DLD1 (cell line): ENCODE measurements around the gene NEB.
"Not testable (repeated sequence)": the region's sequence is repeated elsewhere in the genome, so short reads cannot be mapped to it uniquely, and the experiment has no call there.

Experiments used
- in situ Hi-C: cut with HindIII; loops from 2 replicates; pipeline ENCODE4 v1.10.0; 2017; ENCODE audit warnings: low sequenced_read_pairs

The NEB gene

GRCh38 chr2:151711025-151711424, 23.3 kb downstream of the NEB start:
- in situ Hi-C loops: no loop called here

- in situ Hi-C loops: no loop called here
Observed at GRCh38 chr2:151708788-151709187, 25.5 kb downstream of the NEB start.

- in situ Hi-C loops: no loop called here
Observed at GRCh38 chr2:151707857-151708256, 26.4 kb downstream of the NEB start.

GRCh38 chr2:151704480-151704961, 29.8 kb downstream of the NEB start:
- in situ Hi-C loops: not testable (repeated sequence)

DNA sequence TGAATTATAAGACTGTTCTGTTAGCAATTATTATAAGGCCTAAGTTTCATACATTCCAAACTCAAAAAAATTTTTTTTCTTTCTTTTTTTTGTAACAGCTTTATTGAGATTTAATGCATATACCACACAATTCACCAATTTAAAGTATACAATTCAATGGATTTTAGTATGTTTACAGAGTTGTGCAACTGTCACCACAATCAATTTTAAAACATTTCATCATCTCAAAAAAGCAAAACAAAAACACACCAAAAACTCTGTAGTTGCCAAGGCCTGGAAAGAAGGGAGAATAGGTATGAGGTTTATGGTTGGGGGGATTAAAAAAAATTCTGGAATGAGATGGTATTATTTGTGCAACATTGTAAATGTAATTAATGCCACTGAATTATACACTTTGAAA, 36.1 kb downstream of the NEB start:
- in situ Hi-C loops: not testable (repeated sequence)

DNA sequence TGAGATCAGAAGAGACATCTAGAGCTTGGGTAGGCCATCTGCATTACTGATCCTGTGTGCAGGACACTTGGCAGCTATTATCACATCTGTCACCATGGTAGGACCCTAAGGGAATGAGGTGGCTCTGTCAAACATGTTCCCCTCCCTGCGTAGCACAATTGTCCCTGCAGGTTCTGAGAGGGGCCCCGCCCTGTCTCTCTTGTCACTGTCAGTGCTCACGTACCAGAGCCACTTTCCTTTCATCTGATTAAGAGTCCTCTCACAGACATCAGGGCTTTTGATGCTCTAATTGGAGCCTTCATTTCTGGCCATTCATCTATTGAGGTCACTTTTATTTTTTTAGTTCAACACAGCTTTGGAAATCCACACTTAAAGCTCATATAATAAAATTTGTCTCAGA, 38.5 kb downstream of the NEB start:
- in situ Hi-C loops: no loop called here

- in situ Hi-C loops: no loop called here
Observed at GRCh38 chr2:151691631-151692030, 42.6 kb downstream of the NEB start.

DNA sequence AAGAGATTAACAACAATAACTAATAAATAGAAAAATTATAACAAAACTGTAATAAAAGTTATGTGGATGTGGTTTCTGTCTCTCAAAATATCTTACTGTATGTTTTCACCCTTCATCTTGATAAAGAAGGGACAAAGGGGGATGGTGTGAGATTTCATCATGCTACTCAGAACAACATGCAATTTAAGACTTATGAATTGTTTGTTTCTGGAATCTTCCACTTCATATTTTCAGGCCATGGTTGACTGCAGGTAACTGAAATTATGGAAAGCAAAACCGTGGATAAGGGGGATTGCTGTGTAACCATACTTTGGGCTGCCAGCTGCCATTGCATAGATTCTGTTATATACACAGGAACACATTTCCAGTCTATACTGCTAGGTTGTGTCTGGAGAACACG, 45.6 kb downstream of the NEB start:
- in situ Hi-C loops: no loop called here

DNA sequence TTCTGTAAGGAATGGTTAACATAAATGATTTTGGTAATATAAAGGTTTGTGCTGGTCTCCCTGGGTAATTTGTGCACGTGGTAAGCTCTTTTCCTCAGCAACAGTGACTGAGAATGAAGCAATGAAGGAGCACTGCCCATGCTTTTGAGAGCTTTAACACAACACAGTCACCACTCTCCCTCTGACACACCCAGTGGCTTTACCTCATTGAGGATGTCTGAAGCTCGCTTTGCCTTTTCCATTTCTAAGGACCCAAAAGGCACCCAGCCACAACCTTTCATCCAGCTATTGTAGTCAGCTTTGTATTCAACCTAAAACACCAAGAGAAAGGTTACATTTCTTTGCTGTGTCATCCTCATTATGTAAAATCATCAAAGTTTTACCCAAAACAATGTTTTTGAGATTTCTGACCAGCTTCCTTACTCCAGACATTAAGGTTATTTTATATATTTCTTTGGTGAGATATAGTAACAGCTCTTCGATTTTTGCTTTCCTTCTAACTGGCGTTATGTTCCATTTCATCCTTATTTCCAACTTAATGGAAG, 51.7 kb downstream of the NEB start:
- in situ Hi-C loops: no loop called here

DNA sequence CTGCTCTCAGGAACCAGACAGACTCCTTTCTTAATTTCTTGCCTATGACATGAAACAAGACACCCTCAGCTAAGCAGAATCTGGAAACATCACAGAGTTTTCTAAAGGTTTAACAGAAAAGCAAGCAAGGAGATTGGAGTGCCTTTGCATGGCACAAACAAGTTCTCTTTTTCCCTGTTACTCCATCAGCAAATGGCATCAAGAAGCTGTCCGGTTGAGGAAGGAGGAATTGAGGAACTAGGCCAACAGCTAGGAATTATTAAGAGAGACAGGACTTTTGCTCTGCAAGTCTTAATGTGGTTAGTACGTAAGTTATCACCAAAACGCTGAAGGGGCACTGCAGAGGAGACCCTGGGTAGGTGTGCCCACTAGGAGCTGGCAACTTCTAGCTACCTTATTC, 53.2 kb downstream of the NEB start:
- in situ Hi-C loops: no loop called here

- in situ Hi-C loops: no loop called here
Observed at GRCh38 chr2:151679994-151680393, 54.3 kb downstream of the NEB start.

DNA sequence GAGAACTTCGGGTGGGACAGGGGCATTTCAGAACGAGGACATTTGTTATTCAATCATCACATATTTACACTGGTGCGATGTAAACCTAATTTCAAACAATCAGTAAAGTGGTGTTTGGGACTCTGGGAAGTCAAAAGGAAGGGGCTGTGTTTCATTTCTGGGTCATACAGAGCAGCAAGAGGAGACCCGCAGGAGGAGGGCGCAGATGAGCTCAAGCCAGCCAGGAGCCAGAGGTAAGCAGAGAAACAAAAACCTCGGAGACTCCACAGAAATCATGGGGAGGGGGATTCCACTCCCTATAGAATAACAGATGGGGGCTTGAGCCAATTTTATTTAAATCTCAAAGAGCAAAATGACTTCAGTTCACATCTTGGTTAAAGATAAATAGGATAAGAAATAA, 55.4 kb downstream of the NEB start:
- in situ Hi-C loops: no loop called here

DNA sequence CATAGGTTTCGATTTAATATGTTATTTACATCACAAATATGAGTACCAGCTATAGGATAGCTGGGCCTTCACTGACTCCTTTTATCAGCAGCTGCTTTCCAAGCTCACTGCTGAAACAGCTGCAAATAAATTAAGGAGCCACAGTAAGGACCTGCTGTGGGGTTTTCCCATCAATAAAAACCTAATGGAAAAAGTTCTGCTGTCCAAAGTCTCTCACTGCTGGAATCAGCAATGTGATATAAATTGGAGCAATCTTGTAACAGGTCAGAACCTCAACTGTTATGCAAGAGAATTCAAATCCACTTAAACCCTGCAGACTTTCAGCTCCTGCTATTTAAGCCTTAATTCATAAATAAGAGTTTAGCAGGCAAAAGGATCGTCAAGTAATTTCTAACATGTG, 61.3 kb downstream of the NEB start:
- in situ Hi-C loops: no loop called here

DNA sequence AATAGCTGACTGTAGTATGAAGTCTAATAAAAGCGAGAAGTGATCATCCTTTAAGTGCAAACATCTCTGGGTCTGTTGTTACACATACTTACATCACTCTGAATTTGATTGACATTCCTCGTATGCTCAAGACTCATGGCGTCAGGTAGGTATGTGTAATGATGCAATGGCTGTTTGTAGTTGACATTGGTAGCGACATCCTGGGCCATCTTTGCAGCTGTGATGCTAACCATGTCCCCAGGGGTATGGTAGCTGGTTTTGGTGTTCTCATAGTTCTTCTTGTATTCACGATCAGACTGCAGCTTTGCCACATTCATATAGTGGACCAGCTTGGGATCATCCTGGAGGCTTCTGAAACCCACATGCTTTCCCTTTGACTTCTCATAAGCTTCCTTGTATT, 62.0 kb downstream of the NEB start:
- in situ Hi-C loops: no loop called here

DNA sequence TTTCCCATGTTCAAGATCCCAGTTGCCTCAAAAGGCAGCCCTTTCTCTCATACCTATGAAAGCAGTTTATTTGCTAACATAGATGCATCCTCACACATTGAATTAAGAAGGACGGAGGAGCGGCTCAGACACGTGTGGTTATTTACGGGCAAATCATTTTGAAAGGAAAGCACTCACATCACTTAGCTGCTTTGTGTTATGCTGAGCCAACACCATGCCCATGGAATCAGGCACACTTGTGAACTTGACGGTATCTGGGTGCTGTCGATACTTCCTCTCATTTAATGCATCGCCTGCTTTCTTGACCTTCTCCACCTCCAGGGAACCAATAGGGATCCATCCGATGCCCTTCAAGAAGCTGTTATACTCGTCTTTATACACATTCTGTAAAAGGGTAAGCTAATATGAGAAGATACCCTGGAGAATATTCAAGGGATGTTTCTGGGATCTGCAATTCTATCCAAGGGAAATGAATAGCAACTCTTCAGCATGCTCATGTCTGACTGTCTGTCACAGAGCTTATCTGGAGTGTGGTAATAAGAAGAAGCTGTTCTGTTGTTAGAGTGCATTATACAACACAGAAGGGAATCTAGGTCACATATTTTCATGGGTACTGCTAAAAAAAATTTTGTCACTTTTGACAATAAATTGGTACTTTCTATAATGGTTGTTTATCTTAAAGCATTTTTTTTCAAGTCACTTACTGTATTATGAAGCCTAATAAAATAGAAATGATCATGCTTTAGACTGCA, 63.3 kb downstream of the NEB start:
- in situ Hi-C loops: no loop called here

DNA sequence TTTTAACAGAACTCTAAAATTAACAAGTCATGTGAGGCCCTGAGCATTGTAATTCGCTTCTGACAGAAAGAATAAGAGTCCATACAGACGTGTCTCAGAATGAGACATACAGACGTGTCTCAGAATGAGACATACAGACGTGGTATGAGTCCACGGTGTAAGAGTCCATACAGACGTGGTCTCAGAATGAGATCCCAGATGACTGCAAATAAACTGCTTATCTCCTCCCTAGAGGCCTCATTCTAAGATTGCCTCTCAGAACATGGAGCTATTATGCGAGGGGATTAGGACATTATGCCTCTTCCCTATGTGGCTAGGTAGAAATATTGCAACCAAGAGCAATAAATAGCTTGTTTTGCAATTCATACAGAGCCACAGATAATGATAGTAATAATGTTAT, 63.9 kb downstream of the NEB start:
- in situ Hi-C loops: no loop called here

DNA sequence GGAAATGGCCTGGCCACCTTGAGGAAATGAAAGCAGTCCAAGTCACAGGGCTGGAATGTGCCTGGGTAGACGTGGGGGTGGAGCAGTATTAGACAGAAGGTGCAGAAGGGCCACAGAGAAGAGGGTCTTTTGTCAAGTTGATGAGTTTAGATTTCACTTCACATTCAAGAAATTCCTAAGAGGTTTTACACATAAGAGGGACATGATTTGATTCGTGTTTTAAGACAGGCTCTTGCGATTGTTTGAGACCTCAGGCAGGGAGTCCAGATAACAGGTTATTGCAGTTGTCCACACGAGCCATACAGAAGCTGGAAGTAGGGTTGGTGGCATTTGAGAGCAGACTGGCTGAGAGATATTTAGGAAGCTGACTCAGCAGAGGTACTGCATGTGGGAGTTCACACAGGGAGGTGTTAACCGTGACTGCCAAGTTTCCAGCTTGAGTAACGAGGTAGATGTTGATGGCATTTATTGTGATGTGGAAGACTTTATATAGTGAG, 64.6 kb downstream of the NEB start:
- in situ Hi-C loops: no loop called here

GRCh38 chr2:151668737-151669136, 65.5 kb downstream of the NEB start:
- in situ Hi-C loops: no loop called here

DNA sequence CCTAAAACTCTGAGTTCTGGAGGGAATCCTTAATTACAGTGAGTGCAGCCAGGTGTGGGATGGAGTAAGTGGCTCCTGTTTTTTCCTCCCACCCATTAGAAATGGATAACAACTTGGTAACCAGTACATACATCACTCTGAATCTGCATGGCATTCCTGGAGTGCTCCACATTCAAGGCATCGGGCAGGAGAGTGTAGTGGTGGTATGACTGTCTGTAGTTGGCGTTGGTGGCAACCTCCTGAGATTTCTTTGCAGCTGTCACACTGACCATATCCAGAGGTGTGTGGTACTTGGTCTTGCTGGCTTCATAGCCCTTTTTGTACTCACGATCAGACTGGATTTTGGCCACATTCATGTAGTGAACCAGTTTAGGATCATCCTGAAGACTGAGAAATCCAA, 68.3 kb downstream of the NEB start:
- in situ Hi-C loops: no loop called here

- in situ Hi-C loops: no loop called here
Observed at GRCh38 chr2:151664520-151664919, 69.8 kb downstream of the NEB start.

DNA sequence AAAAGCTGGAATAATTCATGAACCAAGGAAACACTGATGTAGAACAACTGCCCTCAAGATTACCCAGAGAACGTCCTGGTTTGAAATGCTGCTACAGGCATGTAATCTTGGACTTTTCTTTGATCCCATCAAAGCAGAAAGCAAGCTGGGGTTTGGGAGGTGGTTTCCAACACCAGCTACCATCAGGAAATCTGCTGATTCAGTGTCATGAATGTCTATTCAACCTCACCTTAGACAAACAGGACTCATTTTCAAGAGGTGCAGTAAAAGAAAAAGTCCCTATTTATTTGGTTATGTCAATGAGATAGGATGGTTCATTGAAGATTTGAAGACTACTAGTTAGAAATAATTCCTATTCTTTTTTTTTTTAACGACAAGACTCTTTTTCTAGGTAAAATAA, 72.7 kb downstream of the NEB start:
- in situ Hi-C loops: no loop called here

DNA sequence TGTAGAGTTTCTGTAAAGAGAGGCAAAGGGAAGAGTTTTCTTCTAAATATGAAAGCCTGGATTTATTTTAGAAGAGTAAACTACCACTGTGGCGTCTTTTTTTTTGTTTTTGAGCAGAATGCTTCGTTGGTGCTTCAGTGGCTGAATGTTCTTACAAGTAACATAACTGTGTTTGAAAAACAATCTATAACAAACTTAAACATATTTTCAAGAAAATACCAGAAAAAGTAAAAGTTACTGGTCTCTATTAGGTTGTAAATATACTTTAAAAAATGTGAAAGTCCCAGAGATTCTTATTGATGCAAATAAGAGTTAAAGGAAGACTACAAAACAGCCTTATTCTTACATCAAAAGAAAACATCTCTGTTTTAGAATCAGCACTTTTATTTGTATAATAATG, 76.2 kb downstream of the NEB start:
- in situ Hi-C loops: no loop called here

DNA sequence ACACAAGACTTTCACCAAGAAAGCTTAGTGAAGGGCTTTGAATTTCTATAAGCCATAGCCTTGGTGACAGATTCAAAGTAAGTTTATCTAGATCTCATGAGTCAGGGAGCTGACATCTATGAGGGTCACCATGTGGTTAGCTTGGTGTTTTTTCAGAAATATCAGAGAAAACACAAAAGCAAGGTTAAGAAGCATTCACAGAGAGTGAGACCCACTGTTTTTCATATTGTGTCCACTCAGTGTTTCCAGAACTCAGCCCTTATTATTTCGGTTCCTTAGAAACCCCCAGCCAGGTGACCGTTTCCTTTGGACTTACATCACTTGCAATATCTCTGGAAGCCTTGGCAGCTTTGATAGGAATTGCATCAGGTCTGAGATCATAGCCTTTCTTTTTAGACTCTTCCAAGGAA, 76.6 kb downstream of the NEB start:
- in situ Hi-C loops: no loop called here
